NCI-H748 (cell line): ENCODE measurements around the gene NCCRP1.

Source experiments
- DNase-seq: peaks from one replicate; lab custom pipeline; 2025; ENCODE audit not compliant: unreplicated experiment; lab: John Stamatoyannopoulos, UW

NCCRP1 gene

GRCh38 chr19:39196860-39197562, at the start of gene NCCRP1:
Gene NCCRP1, plus strand, starts transcription at chr19:39196964. Its CDS starts 19 bp downstream, at chr19:39196983.
- no peak for DNase-seq

- no peak for DNase-seq
Observed at GRCh38 chr19:39147480-39147879, 49.3 kb upstream of the NCCRP1 start.

- DNase-seq: no peak
Observed at GRCh38 chr19:39148939-39149529, 47.7 kb upstream of the NCCRP1 start.

GRCh38 chr19:39150235-39150634, 46.5 kb upstream of the NCCRP1 start:
- DNase-seq: no peak

GRCh38 chr19:39150807-39151600, 45.8 kb upstream of the NCCRP1 start:
- no peak for DNase-seq

- DNase-seq: no peak
Observed at GRCh38 chr19:39152066-39152465, 44.7 kb upstream of the NCCRP1 start.

GRCh38 chr19:39154100-39154628, 42.6 kb upstream of the NCCRP1 start:
- DNase-seq: no peak

- DNase-seq: no peak
Observed at GRCh38 chr19:39154629-39155100, 42.1 kb upstream of the NCCRP1 start.

- no peak for DNase-seq
Observed at GRCh38 chr19:39155114-39155700, 41.6 kb upstream of the NCCRP1 start.

GRCh38 chr19:39155741-39156140, 41.0 kb upstream of the NCCRP1 start:
- DNase-seq: no peak

GRCh38 chr19:39156326-39157230, 40.2 kb upstream of the NCCRP1 start:
- no peak for DNase-seq

GRCh38 chr19:39157275-39157996, 39.3 kb upstream of the NCCRP1 start:
- DNase-seq: no peak

- DNase-seq: no peak
Observed at GRCh38 chr19:39157997-39158389, 38.8 kb upstream of the NCCRP1 start.

- DNase-seq: no peak
Observed at GRCh38 chr19:39158646-39159260, 38.0 kb upstream of the NCCRP1 start.

- DNase-seq: no peak
Observed at GRCh38 chr19:39160523-39160861, 36.3 kb upstream of the NCCRP1 start.

GRCh38 chr19:39160889-39161672, 35.7 kb upstream of the NCCRP1 start:
- DNase-seq: no peak

GRCh38 chr19:39162441-39163043, 34.2 kb upstream of the NCCRP1 start:
- DNase-seq: no peak

- DNase-seq: no peak
Observed at GRCh38 chr19:39163621-39164020, 33.1 kb upstream of the NCCRP1 start.
